GM12891 (cell line): ENCODE measurements around the gene KATNA1.

Experiments used
- POLR2A ChIP-seq: IDR thresholded peaks from 2 replicates; pipeline ENCODE4 v1.6.1; 2011; ENCODE audit warnings: low read depth, low read length, control low read depth
- POLR2AphosphoS5 ChIP-seq: IDR thresholded peaks from 2 replicates; pipeline ENCODE4 v1.6.1; 2011; ENCODE audit warnings: low read depth, low read length, control low read depth
- SPI1 ChIP-seq: IDR thresholded peaks from 2 replicates; pipeline ENCODE4 v1.6.1; 2011; ENCODE audit warnings: low read depth, low read length, control low read depth
- TAF1 ChIP-seq: IDR thresholded peaks from 2 replicates; pipeline ENCODE4 v1.6.1; 2011; ENCODE audit warnings: low read depth, low read length, control low read depth

DNA sequence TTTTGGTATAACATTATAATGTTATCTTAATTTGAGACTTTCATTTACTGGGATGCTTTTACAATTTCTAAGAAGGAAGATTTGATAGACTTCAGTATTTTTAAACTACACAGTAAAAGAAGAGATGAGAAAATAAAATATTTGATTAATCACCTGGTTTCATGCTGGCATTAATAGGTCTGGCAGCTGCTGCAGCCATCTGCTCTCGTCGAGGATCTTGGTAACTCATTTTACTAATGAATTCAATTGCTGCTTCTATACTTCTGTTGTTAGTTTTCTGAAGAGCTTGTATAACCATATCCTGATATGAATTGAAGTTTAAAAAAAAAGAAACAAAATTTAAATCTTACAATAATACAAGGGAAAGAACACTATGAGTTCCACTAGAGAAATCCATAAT is 46.4 kb upstream of the KATNA1 start:
- TF ChIP-seq POLR2AphosphoS5 (no peak), POLR2A (no peak), TAF1 (no peak), SPI1 (no peak)
